ENCODE results near the gene OR52N4. TPM values are rescaled to one million over a fixed set of nuclear protein-coding genes. Genes with fewer than 3 reads are reported as not detected.

The OR52N4 gene
- not detected for polyA plus RNA-seq (2012; ENCODE audit: insufficient read length, low read depth)

DNA sequence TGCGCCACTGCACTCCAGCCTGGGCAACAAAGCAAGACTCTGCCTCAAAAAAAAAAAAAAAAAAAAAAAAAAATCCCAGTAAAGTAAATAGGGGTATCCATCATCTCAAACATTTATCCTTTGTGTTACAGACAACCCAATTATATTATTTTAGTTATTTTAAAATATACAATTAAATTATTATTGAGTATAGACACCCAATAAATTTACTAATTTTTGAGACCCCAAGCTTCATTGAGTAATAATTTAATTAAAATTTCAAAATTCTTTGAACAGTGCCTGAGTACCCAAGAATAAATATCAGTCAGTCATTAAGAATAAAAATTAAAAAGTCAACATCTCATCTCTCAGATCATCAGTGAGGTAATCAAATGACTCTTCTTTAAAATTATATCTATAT is at the start of gene OR52N4:
Gene OR52N4, plus strand, starts transcription at position 301 of the 400 bp plus-strand sequence. CDS start 498 bp downstream, outside the sequence.
- TF ChIP-seq SIN3A (IDR thresholded peaks at IDR 0.05; ENCODE audit: borderline replicate concordance, insufficient read depth, low read length) = no peak
- TF ChIP-seq, protein P1, sequence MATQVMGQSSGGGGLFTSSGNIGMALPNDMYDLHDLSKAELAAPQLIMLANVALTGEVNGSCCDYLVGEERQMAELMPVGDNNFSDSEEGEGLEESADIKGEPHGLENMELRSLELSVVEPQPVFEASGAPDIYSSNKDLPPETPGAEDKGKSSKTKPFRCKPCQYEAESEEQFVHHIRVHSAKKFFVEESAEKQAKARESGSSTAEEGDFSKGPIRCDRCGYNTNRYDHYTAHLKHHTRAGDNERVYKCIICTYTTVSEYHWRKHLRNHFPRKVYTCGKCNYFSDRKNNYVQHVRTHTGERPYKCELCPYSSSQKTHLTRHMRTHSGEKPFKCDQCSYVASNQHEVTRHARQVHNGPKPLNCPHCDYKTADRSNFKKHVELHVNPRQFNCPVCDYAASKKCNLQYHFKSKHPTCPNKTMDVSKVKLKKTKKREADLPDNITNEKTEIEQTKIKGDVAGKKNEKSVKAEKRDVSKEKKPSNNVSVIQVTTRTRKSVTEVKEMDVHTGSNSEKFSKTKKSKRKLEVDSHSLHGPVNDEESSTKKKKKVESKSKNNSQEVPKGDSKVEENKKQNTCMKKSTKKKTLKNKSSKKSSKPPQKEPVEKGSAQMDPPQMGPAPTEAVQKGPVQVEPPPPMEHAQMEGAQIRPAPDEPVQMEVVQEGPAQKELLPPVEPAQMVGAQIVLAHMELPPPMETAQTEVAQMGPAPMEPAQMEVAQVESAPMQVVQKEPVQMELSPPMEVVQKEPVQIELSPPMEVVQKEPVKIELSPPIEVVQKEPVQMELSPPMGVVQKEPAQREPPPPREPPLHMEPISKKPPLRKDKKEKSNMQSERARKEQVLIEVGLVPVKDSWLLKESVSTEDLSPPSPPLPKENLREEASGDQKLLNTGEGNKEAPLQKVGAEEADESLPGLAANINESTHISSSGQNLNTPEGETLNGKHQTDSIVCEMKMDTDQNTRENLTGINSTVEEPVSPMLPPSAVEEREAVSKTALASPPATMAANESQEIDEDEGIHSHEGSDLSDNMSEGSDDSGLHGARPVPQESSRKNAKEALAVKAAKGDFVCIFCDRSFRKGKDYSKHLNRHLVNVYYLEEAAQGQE (IDR thresholded peaks at IDR 0.05; ENCODE audit: insufficient read depth in 1 of 2, low read depth in 2 of 2, low read length in 2 of 2) = no peak
- TF ChIP-seq FOXP2 (optimal IDR thresholded peaks at IDR 0.05; ENCODE audit: borderline replicate concordance, extremely low read depth, extremely low read length, insufficient read depth) = no peak
- no peak for TF ChIP-seq TAF1 (IDR thresholded peaks at IDR 0.05; ENCODE audit: borderline replicate concordance, insufficient read depth, low read length)

DNA sequence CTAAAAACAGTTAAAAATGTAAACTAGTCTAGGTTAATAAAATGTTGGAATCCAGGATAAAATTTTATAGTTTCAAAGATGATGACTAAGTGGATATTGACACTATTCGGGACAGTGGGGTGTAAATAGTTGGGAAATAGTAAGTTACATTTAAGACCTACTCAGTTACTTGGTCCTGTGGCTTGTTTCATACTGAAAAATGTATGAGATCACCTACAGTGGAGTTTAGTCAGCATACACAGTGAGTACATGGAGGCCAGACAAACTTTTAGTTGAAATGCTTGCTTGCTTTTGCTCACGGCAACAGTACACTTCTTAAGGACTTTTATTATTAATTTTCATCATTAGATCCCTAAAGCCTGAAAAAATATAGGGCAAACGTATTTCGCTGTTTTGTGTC is 48.4 kb upstream of the OR52N4 start:
- TF ChIP-seq POLR2AphosphoS5 (IDR thresholded peaks at IDR 0.05; ENCODE audit: low read depth, low read length) (no peak), TAF1 (IDR thresholded peaks at IDR 0.05; ENCODE audit: borderline replicate concordance, insufficient read depth, low read length) (no peak), SIN3A (IDR thresholded peaks at IDR 0.05; ENCODE audit: borderline replicate concordance, insufficient read depth, low read length) (no peak), FOXP2 (optimal IDR thresholded peaks at IDR 0.05; ENCODE audit: borderline replicate concordance, extremely low read depth, extremely low read length, insufficient read depth) (no peak)
- TF ChIP-seq, protein P1 (IDR thresholded peaks at IDR 0.05; ENCODE audit: insufficient read depth in 1 of 2, low read depth in 2 of 2, low read length in 2 of 2) = no peak

DNA sequence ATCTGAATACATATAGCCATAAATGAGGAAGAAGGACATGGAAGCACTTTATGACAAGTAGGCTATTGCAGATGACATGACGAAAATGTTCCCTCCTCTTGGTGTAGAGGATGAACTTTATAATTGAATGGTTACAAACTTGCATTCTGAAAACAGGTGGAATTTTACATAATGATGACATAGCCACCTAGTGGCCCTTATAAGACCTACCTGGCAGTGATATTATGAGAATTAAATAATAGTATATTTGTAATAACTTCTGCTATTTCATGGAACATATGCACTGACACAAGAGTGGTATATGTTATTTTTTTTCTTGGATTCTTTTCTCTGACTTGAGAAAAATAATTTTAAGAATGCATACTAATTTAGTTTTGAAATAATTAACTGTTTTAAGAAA is 41.5 kb upstream of the OR52N4 start:
- TF ChIP-seq SIN3A (IDR thresholded peaks at IDR 0.05; ENCODE audit: borderline replicate concordance, insufficient read depth, low read length) = no peak
- TF ChIP-seq POLR2AphosphoS5 (IDR thresholded peaks at IDR 0.05; ENCODE audit: low read depth, low read length) = no peak
- TF ChIP-seq, protein P1 (IDR thresholded peaks at IDR 0.05; ENCODE audit: insufficient read depth in 1 of 2, low read depth in 2 of 2, low read length in 2 of 2) = no peak
- TF ChIP-seq FOXP2 (optimal IDR thresholded peaks at IDR 0.05; ENCODE audit: borderline replicate concordance, extremely low read depth, extremely low read length, insufficient read depth) = no peak
- no peak for TF ChIP-seq TAF1 (IDR thresholded peaks at IDR 0.05; ENCODE audit: borderline replicate concordance, insufficient read depth, low read length)

DNA sequence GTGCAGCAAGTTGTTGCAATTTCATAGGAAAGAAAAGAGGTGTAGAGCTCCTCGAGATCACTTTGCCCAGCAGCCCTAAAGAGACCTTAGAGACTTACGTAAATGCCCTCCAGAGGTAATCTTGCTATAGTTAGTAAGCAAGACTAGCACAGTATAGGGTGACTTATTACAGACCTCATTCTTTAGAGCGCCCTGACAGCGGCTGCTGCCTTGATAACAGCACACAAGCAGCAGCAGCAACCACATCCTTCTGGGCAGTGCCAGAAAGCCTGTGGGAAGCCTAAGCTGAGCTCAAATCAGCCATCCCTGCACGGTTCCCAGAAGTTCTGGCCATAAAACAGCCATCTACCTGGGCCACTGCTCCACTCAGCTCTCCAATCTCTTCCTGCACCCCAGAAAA is 40.3 kb upstream of the OR52N4 start:
- TF ChIP-seq FOXP2 (optimal IDR thresholded peaks at IDR 0.05; ENCODE audit: borderline replicate concordance, extremely low read depth, extremely low read length, insufficient read depth) (no peak), POLR2AphosphoS5 (IDR thresholded peaks at IDR 0.05; ENCODE audit: low read depth, low read length) (no peak), SIN3A (IDR thresholded peaks at IDR 0.05; ENCODE audit: borderline replicate concordance, insufficient read depth, low read length) (no peak), TAF1 (IDR thresholded peaks at IDR 0.05; ENCODE audit: borderline replicate concordance, insufficient read depth, low read length) (no peak)
- TF ChIP-seq, protein P1 (IDR thresholded peaks at IDR 0.05; ENCODE audit: insufficient read depth in 1 of 2, low read depth in 2 of 2, low read length in 2 of 2) = no peak

Data from PFSK-1 (cell line).